Stimulated activated CD4-positive, alpha-beta T cell treated with anti-CD3 and anti-CD28 coated beads, Interleukin-15, amount 100 ng/mL, for 24 hours (primary cell): ENCODE data around the gene PDXP.
"Not testable (repeated sequence)": the region's sequence is repeated elsewhere in the genome, so short reads cannot be mapped to it uniquely, and the experiment has no call there.

Source experiments
- DNase-seq: peaks from one replicate; pipeline ENCODE4 v3.0.0-alpha.2; 2020

The PDXP gene, protein sequence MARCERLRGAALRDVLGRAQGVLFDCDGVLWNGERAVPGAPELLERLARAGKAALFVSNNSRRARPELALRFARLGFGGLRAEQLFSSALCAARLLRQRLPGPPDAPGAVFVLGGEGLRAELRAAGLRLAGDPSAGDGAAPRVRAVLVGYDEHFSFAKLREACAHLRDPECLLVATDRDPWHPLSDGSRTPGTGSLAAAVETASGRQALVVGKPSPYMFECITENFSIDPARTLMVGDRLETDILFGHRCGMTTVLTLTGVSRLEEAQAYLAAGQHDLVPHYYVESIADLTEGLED

DNA sequence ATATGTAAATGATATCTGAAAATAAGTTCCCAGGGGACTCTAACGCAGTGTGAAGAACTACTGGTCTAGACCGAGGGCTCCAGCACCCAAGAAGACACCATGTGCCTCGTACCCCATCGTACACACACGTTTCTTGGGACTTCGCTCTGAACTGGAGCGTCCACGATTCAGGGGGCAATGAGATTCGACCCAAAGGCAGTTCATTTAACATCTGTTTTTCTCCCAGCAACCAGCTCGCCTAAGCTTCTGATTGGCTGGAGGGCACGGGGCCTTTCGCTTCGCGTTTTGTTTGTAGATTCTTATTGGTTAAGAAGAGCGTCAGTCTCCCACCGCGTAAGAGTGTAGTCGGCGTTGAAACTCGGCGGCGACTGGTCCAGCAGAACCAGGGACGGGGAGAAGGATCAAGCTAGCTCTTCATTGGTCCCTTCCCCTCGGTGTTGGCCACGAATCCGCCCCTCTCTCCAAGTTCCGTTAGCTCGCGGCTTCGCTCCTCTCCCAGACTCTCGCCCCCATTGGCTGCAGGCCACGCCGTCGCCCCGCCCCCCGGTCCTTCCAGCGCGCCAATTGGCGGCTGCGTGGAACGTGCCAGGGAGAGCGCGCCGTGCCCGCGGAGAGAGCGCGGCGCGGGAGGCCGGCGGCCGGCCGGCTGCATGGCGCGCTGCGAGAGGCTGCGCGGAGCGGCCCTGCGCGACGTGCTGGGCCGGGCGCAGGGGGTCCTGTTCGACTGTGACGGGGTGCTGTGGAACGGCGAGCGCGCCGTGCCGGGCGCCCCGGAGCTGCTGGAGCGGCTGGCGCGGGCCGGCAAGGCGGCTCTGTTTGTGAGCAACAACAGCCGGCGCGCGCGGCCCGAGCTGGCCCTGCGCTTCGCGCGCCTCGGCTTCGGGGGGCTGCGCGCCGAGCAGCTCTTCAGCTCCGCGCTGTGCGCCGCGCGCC is at the start of gene PDXP:
Gene PDXP, plus strand, starts transcription at position 591 of the 933 bp plus-strand sequence. Its CDS starts 60 bp downstream, at position 651.
- DNase-seq: peak; percentile 99

DNA sequence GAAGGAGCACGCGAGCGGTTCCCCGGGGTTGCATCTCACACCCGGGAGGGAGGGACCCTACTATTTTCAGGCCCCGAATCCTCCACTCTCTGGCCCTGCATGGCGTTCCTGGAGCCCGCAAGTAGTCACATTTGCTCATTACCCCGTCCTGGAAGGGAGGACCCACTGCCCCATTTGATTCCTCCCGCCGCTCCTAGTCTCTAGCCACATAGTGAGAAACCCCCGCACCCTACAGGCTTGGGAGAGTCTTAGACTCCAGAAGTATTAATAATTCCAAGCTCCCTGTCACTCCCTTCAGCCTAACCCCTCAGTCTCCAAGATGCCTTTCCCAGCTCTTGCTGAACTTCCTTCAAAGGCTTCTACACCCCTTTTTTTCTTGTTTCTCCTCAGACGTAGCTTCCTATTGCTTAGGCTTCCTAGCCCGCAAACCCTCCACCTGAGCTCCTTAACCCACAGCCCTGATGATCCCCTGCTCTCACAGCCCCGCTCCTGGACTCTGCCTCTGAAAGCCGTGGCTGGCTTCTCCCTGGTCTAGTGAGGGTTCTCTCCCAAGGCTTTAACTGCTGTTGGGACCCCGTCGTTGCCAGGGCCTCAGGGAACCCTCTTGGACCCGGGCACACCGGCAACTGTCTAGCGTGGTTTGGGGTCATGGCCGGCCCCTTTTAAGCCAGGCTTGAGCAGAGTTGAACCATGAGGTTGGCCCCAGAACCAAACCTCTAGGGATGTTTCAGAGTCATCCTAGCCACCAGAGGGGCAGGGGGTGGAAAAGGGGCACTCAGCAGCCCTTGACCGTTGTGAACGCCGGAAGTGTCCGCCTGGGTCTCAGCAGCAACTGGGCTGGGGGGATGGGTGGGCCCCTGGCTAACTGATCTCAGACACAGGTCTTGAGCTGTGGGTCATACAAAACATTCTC is 49.0 kb upstream of the PDXP start:
- no peak for DNase-seq

DNA sequence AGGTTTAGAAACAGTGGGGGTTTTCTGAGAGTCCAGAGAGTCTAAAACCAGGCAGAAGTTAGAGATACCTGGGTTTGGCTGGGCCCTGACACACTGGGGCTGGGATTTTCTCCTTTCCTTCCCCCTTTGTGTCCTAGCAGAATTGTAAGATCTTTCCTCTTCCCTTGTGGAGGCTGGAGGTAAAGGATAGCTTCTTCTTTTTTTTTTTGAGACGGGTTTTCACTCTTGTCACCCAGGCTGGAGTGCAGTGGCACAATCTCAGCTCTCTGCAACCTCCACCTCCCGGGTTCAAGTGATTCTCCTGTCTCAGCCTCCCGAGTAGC is 48.4 kb upstream of the PDXP start:
- not testable (repeated sequence) for DNase-seq

DNA sequence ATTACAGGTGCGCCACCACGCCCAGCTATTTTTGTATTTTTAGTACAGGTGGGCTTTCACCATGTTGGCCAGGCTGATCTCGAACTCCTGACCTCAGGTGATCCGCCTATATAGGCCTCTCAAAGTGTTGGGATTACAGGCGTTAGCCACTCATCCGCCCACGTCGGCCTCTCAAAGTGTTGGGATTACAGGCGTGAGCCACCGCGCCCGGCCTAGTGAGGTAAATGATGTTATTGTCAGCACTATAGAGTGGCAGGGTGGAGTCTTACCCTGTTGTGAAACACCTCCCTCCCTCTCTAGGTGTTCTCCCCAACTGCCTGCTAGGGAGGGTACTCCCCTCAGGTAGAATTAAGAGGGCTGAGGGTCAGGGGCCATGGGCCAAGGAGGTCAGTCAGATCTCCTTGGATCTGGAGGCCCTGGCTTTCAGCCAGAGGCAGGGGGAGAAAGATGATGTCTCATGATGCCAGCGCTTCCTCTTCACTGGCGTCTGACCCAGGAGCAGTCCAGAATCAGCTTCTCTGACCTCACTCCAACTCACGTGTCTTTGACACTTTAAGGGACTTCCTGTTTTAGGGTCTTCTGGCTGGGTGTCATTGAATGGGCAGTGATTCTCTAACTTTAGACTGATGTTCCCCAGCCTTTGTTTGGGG is 47.9 kb upstream of the PDXP start:
- DNase-seq: no peak

DNA sequence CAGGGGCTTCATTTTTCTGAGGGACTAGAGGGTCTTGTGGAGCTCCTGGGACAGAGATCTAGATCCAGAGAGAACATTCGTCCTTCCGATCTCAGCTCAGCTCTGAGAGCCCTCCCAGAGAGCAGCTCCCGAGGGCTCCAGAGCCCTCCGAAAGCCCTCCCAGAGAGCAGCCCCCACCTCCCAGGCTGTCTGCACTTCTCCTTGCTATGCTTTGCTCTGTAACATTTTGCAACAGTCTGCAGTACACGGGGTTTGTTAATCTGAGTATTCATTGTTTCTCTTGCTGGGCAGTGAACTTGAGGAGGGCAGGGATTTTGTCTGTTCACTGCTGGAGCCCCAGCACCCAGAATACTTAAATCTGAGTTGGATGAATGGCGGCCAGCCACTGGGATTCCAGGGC is 47.3 kb upstream of the PDXP start:
- no peak for DNase-seq

DNA sequence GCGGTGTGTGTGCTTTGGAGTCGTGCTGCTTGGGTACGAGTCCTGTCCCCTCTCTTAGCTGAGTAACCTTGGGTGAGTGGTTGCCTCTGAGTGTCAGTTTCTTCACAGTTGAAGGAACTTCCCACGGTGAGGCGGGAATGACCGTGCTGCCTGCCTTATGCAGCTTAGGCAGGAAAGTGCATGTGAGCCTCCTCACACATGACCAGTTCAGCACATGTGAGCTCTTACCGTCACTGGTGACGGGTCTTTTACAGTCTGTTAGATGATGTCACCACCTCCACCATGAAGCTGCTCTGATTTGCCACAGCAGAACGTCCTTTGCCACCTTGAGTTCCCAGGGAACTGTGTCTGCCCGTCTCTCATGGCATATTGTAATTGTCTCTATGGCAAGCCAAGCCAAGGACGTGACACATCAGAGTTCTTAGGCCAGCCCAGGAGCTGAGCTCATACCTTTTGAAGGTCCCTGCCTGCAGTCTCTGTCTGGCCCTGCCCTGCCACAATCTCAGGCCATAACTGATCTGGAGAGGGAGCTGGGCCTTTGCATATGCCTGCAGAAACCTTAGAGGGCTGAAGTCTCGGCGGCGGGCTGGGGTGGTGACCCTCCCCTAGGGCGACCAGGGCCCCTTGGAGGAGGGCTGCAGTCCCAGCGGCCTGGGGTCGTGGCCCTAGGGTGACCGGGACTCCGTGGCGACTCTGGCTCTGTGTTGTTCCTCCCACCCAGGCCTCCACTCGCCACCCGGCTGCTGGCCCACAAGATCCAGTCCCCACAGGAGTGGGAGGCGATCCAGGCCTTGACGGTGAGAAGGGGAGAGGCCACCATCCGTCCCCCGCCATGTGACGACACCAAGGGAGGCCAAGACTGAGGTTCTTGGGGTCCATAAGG is 42.1 kb upstream of the PDXP start:
- no peak for DNase-seq

DNA sequence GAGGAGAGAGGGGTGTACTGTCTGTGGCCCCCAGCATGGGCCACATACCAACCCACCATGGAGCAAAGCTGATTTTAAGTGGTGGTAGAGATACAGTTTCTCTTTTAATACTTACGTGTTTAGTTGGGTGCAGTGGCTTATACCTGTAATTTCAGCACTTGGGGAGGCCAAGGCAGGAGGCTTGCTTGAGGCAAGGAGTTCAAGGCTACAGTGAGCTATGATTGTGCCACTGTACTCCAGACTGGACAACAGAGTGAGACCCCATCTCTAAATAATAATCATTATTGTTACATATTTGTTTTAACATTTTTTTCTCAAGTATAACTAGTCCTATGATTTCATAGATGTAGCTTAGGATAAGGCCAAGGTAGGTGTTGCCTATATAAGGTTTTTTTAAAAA is 41.1 kb upstream of the PDXP start:
- DNase-seq: no peak

DNA sequence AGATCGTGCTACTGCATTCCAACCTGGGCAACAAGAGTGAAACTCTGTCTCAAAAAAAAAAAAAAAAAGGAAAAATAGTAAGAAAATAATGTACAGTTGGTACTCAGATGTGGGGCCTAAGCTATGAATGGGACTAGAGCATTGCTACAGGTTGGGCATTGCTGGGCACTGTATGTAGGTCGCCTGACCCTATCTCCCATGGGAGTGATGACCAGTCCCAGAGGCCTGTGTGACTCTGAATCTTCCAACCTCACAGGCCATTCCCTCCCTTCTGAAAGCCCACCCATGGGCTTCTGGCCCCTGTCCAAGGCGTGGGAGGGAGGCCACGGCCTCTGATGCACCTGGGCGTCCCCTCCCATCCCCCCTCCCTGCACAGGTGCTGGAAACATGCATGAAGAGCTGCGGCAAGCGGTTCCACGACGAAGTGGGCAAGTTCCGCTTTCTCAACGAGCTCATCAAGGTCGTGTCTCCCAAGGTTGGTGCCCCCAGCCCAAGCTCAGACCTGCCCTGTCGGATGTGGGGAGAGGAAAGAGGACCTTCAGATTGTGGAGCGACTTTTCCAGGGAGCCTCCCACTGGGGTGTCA is 40.4 kb upstream of the PDXP start:
- no peak for DNase-seq

DNA sequence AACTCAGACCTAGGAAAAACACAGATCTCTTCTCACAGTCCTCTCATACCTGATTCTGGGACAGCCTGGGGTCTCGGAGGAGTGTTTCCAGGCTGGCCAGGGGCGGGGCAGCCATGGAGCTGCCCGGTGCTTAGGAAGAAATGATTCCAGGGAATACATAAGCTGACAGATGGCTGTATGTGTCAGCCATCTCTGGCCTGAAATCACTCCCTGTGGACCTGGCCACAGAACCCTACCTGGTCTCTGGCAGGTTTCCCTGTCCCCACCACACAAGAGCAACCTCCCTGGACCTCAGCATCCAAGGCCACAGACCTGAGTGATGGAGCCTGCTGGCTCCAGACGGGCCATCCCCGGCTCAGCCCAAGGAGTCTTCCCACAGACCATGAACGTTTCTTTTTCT is 39.8 kb upstream of the PDXP start:
- no peak for DNase-seq

DNA sequence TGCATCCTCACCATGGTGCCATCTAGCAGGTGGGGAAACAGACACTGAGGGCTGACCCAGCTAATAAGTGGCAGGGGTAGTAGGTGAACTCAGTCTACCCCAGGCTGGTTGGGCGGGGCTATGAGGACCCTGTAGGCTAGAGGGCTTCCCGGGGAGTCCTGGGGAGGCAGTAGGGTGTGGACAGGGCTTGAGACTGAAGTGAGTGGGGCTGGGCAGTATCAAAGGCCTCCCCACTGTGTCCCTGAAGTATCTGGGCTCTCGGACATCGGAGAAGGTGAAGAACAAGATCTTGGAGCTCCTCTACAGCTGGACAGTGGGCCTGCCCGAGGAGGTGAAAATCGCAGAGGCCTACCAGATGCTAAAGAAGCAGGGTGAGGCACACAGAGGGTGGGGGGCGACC is 38.5 kb upstream of the PDXP start:
- DNase-seq: no peak

DNA sequence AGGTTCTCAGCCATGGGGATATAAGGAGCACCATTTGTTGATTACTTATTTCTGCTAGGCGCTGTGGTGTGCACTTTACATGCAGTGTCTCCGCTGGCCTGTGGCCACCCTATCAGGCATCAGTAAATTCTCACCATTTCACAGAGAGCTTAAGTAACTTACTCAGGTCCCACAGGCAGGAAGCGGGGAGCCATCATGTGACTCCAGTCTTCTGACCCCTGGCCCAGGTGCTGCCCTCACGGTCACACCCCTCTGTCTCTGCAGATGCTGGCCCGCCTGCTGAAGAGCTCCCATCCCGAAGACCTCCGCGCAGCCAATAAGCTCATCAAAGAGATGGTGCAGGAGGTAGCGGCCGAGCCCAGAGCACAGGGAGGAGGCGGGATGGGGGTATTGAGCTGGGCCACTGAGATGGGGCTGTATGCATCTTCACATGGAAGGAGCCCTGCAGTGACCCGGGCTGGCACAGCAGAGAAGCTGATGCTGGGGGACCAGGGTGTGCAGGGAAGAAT is 37.1 kb upstream of the PDXP start:
- no peak for DNase-seq

DNA sequence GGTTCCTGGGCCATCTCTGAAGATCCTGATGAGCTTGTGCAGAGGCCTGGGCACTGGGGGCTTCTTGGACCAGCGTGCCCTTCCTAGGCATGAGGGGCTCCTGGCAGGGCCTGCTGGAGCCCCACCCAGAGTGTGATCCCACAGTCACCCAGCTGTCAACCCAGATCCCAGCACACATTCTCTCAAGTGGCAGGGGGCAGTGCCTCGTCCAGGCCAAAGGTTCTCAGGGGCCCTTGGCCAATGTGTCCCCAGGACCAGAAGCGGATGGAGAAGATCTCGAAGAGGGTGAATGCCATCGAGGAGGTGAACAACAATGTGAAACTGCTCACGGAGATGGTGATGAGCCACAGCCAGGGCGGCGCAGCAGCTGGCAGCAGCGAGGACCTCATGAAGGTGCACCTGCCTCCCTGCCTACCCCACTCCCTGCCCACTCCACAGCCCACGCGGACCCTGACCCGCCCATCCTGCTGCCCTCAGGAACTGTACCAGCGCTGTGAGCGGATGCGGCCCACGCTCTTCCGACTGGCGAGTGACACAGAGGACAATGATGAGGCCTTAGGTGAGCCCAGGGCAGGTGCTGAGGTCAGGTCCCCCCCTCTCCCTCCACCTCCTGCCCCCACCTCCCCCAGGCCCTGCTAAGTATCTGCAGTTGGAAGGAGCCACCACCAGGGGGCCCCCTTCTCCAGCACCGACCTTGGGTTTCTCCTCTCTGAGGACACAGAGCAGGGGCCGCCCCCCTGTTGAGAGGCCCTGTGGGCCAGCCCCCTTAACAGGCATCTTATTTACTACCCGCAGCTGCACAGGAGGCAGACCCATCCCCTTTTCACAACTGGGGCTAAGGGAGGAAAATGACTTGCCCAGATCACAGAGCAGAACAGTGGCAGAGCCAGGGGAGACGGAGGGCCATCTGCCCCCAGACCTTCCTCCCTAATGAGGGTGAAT is 35.2 kb upstream of the PDXP start:
- DNase-seq: peak; percentile 79

DNA sequence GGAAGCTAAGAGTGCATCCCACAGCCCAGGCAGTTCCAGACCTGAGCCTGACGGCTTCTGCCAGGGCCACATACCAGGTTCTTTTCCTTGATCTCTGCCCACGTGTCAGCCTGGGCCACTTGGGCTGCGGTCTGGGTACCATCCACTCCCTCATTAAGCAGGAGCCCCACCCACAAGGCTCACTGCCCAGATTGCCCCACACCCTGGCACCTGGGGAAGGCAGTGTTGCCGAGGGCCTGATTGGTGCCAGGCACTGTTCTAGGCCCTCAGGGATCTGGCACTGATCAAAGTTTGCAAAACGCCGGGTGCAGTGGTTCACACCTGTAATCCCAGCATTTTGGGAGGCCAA is 34.5 kb upstream of the PDXP start:
- DNase-seq: no peak

DNA sequence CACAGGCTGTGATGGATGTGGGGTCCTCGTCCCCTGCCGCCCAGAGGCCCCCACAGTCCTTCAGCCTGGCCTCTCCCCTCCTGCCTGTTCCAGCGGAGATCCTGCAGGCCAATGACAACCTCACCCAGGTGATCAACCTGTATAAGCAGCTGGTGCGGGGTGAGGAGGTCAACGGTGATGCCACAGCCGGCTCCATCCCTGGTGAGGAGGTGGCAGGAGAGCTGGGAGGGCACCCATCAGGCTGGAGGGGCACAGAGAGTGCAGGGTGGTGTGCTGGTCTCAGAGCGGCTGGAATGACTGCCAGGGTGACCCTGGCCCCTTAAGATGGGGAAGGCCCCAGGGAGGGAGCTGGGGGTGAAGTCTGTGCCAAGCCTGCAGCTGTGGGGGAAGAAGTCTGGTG is 33.6 kb upstream of the PDXP start:
- DNase-seq: no peak

DNA sequence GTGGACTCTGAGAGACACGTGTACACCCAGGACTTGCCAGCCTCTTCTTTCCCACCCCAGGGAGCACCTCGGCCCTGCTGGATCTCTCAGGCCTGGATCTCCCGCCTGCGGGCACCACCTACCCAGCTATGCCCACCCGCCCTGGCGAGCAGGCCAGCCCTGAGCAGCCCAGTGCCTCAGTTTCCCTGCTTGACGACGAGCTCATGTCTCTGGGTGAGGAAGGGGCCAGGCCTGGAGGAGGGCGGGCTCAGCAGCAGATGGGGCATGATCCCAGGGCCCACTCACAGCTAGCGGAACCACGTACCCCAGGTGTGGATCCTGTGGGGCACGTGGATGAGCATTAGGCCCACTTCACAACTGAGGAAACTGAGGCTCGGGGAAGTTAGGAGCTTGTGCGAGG is 32.8 kb upstream of the PDXP start:
- DNase-seq: no peak

DNA sequence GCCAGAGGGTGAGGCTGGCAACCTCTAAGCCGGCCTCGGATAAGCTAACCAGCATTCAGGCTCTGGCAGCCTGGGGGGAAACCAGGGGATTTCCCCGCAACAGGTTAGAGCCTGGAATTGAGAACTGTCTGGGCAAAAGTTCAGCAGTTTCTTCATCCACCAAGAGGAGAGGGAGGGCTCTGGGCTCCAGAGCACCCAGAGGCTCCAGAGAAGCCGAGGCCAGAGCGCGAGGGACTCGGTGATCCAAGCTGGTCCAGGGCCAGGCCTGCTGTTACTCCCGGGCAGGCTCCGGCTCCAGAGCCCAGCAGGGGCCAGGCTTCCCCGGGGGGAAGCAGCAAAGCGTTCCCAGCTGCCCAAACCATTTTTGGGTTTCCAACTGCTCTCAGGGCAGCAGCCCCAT is 32.4 kb upstream of the PDXP start:
- no peak for DNase-seq

DNA sequence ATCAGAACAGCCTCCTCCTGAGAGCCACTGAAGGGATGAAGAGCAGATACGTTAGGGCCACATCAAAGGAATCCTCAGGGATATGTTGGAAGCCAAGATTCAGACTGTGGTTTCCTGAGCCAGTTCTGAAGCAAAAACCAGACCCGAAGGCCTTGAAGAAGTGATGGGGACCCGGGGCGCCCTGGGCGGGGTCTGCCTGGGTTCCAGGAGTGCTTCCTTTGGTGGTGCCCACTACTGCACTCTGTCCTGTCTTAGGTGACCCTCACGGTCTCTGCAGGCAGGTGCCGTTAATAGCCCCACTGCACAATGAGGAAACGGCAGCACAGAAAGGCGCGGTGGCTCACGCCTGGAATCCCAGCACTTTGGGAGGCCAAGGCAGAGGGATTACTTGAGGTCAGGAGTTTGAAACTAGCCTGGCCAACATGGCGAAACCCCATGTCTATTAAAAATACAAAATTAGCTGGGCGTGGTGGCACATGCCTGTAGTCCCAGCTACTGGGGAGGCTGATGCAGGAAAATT is 31.9 kb upstream of the PDXP start:
- DNase-seq: no peak

DNA sequence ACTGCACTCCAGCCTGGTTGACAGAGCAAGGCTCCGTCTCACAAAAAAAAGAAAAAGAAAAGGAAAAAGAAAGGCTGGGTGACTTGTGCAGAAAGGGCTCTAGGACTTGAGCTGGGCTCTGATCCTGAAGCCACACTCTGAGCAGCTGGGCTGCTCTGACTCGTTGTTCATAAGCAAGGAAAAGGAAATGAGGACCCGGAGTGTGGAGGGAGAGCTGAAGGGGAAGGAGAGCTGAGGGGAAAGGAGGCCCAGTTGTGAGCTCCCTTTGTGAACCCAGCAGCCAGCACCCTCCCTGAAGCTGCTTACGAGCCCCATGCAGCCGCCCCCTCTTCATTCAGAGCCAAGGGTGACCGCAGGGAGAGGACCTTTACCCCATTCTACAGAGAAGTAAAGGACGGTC is 31.4 kb upstream of the PDXP start:
- no peak for DNase-seq

DNA sequence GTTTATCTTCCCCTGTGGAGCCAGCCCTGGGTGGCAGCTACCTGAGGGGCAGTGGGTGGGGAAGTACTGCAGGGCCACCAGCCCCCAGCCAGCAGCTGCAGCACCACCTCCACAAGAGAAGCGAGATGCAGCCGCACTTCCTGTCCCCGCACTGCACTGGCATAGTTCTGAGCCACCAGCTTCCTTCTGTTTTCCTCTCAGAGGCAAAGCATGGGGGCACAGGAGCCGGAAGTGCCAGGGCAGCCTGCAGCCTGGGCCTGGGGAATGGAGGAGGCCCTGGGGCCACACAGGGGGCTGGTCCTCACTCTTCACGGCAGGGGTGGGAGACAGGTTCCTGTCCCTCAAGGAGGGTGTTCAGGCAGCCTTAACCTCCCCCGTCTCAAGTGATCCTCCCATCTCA is 31.0 kb upstream of the PDXP start:
- peak; percentile 62 for DNase-seq

DNA sequence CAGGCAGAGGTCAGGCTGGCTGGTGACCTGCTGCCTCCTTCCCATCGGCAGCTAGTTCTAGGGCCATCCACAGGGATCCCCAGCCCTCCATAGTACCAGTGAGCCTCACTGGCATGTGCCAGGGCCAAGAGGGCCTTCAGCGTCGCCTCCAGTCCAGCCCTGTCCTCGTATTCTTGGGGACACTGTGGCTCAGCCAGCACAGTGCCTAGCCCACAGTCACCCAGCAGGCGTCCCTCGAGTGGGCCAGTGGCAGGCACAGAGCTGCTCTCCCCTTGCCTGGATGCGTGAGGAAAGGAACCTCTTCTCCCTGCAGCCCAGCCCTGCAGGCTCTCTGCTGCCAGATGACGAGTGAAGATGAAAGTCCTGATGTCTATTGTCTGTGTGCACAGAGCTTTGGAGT is 29.7 kb upstream of the PDXP start:
- DNase-seq: no peak
